HG03159 (cell line): ENCODE measurements around the gene PANX3.

ENCODE experiments used
- ATAC-seq: cut with Tn5 transposase; IDR thresholded peaks from one replicate; pipeline ENCODE4 v1.9.1; 2021; ENCODE audit warnings: mild to moderate bottlenecking, moderate library complexity; ENCODE audit not compliant: unreplicated experiment

The PANX3 gene

GRCh38 chr11:124612567-124613246, 1.5 kb downstream of the PANX3 start:
- no peak for ATAC-seq

- no peak for ATAC-seq
Measured at GRCh38 chr11:124618863-124619262, 7.6 kb downstream of the PANX3 start.

GRCh38 chr11:124622531-124623451, 11.6 kb downstream of the PANX3 start, which contains the start of gene TBRG1:
TSS of gene TBRG1 (plus strand) at chr11:124622864. CDS start at chr11:124623084, 220 bp downstream.
- peak; percentile 99 for ATAC-seq

- ATAC-seq, result no peak
Measured at GRCh38 chr11:124623861-124624525, 12.8 kb downstream of the PANX3 start.

GRCh38 chr11:124625504-124626168, 14.4 kb downstream of the PANX3 start:
- no peak for ATAC-seq

GRCh38 chr11:124627546-124627945, 16.3 kb downstream of the PANX3 start:
- ATAC-seq, result no peak

- no peak for ATAC-seq
Measured at GRCh38 chr11:124629961-124630360, 18.7 kb downstream of the PANX3 start.

GRCh38 chr11:124633355-124633754, 22.1 kb downstream of the PANX3 start:
- no peak for ATAC-seq

GRCh38 chr11:124635932-124636331, 24.7 kb downstream of the PANX3 start:
- ATAC-seq, result no peak

GRCh38 chr11:124638500-124638899, 27.3 kb downstream of the PANX3 start:
- ATAC-seq, result no peak

- ATAC-seq, result no peak
Measured at GRCh38 chr11:124639186-124639585, 28.0 kb downstream of the PANX3 start.

- ATAC-seq, result no peak
Measured at GRCh38 chr11:124640666-124641065, 29.4 kb downstream of the PANX3 start.

- no peak for ATAC-seq
Measured at GRCh38 chr11:124642628-124643027, 31.4 kb downstream of the PANX3 start.

- no peak for ATAC-seq
Measured at GRCh38 chr11:124643042-124643604, 31.9 kb downstream of the PANX3 start.

GRCh38 chr11:124643605-124644425, 32.6 kb downstream of the PANX3 start:
- ATAC-seq, result no peak

- ATAC-seq, result no peak
Measured at GRCh38 chr11:124644426-124645280, 33.4 kb downstream of the PANX3 start.

GRCh38 chr11:124646148-124646547, 34.9 kb downstream of the PANX3 start:
- peak; percentile 75 for ATAC-seq

- ATAC-seq, result no peak
Measured at GRCh38 chr11:124648610-124649009, 37.4 kb downstream of the PANX3 start.
